Hippocampal formation (tissue), 2 donors: ENCODE results near the gene DPY19L1.
"Not testable (repeated sequence)": the region's sequence is repeated elsewhere in the genome, so short reads cannot be mapped to it uniquely, and the experiment has no call there.

Source experiments
- DNase-seq, 2 donors: peaks; one replicate each; lab custom pipeline; 2025; lab: John Stamatoyannopoulos, UW

The DPY19L1 gene

DNA sequence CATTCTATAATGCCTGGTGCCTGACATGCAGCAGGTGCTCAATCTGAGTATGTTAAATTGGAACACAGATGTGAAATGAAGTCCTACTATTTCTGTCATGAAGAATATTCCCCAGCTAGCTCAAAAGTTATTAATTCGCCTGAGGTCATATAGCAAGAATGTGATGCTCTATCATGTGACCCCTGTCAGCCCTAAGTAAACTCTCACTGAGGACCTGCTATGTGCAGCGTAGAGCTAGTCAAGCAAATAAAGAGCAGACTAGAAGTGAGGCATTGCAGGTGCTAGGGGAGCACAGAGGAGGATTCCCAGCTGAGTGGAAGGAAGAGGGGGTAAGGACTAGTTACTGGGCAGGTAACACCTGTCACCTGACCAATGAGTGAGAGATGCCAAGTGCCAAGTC is 118.2 kb downstream of the DPY19L1 start:
- not testable (repeated sequence) for DNase-seq

DNA sequence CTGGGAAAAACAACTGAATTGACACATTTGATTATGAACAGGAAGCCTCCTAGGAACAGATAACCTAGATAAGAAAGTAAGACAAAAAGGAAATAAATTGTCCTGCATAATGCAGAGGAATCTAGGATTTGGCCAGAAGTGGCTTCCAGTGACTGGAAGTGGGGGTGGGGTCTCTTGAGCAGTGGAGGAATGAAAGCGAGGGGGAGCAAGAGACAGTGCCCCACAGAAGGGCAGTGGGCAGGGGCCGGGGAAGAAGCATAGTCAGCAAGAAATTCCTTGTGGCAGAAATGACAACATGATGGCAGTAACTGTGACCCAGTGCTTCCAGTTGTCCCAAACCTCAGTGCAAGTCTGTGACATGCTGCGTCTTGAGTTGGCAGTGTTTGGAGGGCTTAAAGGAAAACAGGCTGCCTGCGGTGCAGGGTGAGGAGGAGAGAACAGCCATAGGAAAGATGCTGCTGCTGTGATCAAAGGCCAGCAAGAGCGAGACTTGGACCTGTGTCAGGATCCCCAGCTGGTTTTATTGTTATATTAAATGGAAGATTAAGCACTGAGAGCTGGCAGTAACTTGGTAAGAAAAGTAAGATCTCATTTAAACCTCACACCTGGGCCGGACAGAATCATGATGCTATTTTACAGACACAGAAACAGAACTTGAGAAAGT is 119.0 kb downstream of the DPY19L1 start:
- DNase-seq, result not testable (repeated sequence)

DNA sequence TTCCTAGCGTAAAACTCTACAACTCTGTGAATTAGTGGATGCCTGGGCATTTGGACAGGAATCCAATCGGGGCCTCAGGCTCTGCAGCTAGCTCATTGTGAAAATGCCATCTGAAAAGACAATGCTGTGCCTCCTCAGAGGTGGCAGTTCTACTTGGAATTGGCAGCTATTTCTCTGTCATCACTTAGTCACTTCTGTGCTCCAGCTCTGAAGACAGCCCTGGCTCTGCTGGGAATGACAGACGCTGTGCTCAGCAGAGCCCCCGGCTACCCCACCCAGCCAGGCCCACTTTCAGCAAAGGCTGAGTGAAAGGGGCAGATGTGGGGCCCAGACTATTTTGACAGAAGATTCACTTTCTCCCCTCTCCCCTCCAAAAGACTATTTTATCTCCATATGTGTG is 119.8 kb downstream of the DPY19L1 start:
- not testable (repeated sequence) for DNase-seq

DNA sequence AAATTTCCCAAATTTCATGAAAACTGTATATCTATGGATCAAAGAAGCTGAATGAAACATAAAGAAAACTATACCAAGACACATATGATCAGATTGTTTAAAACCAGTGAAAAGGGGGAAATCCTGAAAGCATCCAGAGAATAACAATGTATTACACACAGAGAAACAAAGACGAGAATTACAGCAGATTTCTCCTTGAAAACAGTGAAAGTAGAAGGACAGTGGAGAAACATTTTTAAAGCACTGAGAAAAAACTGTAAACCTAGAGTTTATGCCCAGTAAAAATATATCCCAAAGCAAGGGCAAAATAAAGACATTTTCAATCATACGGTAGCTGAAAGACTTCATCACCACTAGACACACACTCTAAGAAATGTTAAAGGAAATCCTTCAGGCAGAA is 121.0 kb downstream of the DPY19L1 start:
- no peak for DNase-seq

DNA sequence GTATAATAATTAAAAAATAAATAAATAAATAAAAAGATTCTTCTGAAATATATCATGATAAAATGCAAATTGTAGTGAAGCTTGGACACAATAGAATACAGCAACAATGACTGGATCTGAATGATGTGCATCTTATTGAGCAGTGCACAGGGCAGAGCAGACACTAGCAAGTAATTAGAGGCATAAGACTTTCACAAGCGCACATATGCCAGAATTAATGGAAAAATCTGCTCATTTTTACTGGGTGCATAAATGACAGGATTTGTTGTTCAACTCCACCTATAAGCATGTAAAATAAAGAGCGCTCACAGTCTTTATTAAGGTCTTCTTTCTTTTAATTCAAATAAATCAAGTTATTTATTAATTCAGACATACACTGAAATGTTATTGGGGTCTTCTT is 125.0 kb downstream of the DPY19L1 start:
- DNase-seq, result no peak

DNA sequence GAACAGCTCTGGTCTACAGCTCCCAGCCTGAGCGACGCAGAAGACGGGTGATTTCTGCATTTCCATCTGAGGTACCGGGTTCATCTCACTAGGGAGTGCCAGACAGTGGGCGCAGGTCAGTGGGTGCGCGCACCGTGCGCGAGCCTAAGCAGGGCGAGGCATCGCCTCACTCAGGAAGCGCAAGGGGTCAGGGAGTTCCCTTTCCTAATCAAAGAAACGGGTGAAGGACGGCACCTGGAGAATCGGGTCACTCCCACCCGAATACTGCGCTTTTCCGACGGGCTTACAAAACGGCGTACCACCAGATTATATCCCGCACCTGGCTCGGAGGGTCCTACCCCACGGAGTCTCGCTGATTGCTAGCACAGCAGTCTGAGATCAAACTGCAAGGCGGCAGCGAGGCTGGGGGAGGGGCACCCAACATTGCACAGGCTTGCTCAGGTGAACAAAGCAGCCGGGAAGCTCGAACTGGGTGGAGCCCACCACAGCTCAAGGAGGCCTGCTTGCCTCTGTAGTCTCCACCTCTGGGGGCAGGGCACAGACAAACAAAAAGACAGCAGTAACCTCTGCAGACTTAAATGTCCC is 130.9 kb downstream of the DPY19L1 start:
- not testable (repeated sequence) for DNase-seq

DNA sequence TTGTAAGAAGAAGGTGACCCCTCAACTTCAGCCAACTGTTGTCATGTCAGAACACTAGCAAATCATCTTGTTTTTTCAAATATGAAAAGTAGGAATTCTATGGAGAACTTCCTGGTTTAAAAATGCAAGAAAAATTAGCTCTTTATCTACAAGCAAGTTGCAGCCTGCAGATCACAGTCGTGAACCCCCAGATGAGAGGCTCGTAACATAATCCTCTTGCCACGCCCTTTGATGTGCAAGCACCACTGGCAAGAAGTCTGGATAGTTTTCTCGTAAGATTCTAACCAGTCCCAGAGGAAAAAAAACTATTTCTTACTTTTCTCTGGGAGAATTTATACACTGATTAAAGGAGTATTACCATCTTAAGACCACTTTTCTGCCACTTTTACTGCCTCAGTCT is 132.3 kb downstream of the DPY19L1 start:
- no peak for DNase-seq

DNA sequence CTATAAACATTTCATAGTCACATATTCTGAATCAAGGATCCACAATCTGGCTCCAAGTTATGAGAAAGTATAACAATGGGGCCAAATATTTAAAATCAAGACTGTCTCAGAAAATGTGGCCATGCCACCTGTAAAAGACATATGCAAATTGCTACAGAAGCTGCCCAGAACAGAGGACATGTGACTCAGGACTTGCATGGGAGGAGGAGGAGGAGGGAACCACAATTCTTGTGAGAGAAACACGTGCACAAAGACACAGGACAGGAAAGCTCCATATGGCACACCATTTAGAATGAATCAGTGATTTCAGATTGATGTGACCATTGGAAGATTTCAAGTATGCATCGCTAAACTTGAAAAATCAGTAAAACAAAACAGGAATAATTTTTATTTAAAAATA is 133.4 kb downstream of the DPY19L1 start:
- DNase-seq, result not testable (repeated sequence)

DNA sequence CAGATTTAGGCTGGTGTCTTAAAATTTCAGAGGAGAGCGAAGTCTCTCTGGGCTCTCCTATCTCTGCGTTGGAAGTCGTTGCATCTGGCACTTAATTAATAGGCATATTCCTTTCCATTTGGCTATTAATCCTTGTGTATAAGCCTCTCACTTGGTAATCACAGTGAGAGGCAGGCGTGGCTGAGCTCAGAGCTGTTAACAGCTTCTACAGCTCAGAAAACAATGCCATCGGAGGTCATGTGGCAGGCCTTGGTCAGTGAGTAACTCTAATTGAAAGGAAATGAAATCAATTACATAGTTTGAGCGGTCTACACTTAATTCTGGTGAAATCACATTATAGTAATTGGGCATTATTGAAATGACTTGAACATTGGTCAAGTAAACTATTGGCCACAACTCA is 135.1 kb downstream of the DPY19L1 start:
- no peak for DNase-seq

DNA sequence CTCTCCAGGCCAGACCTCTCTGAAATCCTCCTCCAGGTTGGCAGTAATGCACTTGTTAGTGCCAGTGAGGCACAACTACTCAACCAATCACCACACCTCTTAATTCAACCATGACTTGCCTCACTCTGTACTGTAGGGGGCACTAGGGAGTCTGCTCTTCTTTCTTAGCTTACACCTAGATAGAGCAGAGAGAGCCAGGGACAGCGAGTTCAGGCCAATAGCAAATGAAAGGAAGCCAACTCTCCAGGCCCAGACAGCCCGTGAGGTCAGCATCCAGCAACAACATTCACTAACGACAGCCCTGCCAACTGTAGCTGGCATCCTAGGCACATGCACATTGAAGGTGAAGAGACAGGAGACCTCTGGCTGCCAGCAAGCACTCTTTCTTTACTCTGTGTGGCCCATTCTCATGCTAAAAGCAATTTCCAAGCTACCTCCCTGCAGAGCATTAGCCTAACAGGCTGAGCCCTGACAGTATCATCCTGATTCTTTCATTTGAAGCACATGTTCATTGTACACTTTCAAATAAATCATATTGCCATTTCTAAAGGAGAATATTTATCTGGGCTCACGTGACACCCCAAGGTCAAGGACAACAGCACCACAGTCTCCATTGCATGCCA is 136.3 kb downstream of the DPY19L1 start:
- DNase-seq, result no peak

DNA sequence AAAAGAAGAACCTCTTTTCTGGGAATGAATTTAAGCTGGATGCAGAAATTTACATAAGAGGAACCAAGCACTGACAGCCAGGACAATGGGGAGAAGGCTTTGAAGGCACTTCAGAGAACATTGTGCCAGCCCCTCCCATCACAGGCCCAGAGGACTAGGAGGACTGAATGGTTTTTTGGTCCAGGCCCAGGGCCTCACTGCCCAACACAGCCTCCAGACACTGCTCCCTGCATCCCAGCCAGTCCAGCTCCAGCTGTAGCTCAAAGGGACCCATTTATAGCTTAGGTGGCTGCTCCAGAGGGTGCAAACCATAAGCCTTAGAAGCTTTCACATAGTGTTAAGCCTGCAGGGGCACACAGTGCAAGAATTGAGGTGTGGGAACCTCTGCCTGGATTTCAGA is 142.1 kb downstream of the DPY19L1 start:
- no peak for DNase-seq

DNA sequence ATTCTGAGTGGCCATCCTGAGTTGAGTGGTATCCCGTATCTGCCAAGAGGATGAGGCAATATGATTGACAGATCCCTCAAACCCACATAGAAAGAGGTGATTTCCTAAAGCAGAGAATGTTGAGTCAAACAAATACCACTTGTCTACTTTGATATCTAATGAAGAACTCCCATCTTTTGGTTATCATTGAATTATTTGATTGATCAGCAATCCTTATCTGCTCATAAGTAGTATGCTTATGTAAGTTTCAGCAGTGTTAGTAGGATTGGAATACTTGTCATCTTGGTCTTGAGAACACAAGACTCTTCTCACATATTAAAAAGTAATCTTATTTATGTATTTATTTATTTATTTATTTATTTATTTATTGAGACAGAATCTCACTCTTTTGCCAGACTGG is 147.3 kb downstream of the DPY19L1 start:
- DNase-seq, result no peak

DNA sequence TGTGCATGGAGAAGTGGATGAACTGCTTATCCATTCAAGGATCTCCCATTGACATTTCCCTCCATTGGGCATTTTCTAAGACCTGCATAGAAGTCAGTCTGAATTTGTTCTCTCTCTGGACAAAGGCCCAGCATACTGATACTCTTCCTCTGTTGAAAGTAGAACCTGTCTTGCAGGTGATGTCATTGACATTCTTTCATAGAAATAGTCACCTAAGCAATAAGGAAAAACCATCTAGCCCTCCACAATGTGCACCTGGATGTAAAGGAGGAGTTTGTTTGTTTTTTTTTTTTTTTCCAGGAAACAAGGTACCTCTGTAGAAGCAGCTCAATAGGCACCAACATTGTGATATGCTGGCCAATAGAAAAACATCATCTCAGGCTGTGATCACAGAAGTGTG is 150.4 kb downstream of the DPY19L1 start:
- DNase-seq, result no peak

DNA sequence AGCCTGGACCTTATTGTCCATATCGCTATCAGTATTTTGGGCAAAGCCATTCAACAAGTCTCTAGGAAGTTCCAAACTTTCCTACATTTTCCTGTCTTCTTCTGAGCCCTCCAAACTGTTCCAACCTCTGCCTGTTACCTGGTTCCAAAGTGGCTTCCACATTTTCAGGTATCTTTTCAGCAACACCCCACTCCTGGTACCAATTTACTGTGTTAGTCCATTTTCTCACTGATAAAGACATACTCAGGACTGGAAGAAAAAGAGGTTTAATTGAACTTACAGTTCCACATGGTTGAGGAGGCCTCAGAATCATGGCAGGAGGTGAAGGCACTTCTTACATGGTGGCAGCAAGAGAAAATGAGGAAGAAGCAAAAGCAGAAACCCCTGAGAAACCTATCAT is 153.4 kb downstream of the DPY19L1 start:
- not testable (repeated sequence) for DNase-seq

DNA sequence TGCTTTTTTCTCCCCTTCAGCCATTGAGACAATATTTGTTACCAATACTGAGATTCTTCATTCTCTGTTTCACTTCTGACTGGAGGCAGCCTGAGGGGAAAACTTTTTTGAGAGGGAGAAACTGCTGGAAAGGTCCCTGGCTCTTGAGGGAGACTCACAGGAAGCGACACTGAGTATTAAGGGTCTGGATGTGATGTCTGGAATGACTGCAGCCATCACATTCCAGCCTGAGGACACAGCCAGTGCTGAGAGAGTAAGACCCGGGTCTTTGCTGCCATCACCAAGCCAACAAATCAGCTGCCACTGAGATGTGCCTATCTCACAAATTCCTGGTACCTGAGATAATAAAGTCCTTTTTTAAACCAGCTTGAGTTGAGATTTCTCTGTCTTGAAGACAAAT is 157.4 kb downstream of the DPY19L1 start:
- no peak for DNase-seq

DNA sequence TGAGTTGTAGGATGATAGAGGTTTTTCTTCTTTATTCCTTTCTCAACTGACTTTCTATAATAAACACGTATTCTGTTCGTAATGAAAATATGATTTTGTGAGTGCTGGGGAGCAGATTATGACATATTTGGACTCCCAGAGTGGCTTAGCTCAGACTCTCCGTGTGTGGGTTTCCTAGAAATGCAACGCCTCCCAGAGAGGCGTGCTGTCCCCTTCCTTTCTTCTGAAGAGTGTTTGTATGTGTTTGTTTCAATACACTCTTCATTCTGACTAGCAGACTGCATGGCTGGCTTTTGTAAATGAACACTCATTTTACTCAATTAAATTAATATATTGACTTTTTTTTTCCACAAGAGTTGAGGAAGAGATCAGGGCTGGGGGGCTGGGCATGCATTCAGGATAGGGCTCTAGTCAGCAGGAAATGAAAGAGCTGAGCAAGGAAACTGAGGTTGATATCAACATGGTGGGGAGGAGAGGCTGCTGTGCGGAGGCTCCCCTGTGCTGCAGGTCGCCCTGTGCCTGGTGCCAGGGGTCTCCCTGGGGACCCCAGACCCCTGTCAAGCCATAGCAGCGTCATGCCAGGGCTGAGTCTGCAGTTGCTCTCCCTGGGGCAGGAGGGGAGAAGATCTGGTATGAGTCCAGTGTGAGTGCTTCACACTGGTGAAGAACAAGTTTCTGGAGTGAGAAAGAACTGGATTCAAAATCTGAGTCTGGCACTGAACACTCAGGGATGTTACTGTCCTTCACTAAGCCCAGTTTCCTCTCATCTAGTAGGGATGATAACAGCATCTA is 158.1 kb downstream of the DPY19L1 start:
- not testable (repeated sequence) for DNase-seq
